Measurements from ENCODE around the gene ZBTB34.
"Not testable (repeated sequence)": the region's sequence is repeated elsewhere in the genome, so short reads cannot be mapped to it uniquely, and the experiment has no call there.

The ZBTB34 gene, protein sequence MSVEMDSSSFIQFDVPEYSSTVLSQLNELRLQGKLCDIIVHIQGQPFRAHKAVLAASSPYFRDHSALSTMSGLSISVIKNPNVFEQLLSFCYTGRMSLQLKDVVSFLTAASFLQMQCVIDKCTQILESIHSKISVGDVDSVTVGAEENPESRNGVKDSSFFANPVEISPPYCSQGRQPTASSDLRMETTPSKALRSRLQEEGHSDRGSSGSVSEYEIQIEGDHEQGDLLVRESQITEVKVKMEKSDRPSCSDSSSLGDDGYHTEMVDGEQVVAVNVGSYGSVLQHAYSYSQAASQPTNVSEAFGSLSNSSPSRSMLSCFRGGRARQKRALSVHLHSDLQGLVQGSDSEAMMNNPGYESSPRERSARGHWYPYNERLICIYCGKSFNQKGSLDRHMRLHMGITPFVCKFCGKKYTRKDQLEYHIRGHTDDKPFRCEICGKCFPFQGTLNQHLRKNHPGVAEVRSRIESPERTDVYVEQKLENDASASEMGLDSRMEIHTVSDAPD

DNA sequence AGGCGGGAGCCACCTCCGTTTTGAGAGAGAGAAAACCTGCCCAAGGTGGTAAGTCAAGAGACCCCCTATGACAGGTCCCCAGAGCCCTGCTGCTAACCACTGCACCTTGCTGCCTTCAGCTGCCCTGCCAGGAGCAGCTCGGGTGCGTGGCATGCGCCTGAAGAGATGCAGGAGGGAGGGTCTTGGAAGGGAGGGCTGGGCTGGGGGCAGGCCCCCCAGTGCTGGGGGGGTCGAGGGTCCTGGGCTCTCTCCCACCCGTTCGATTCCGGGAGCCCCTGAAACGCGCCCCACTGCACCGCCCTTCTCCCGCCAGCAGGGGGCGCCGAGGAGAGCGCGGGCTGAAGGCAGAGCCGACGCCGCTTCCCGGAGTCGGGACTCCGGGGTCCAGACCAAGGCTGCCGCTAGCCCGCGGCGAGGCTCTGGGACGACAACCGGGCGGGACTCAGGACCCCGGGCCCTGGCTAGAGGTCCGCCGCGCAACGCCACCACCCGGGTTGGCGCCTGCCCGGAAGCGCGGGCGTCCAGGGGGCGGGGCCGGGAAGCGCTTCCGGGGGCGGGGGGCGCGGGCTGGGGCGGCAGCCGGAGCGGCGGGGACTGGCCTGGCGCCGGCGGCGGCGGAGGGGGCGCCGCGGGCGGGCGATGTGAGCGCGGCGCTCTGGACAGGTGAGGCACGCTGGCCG lies at the start of gene ZBTB34:
ZBTB34 (plus strand) TSS at position 563 of the 680 bp plus-strand sequence. CDS start 18,761 bp downstream, outside the sequence.
- H3K4me3 ChIP-seq (ENCODE audit: low read depth, low read length): peak within 1 kb of the TSS; percentile 82
- TF ChIP-seq, protein P1, sequence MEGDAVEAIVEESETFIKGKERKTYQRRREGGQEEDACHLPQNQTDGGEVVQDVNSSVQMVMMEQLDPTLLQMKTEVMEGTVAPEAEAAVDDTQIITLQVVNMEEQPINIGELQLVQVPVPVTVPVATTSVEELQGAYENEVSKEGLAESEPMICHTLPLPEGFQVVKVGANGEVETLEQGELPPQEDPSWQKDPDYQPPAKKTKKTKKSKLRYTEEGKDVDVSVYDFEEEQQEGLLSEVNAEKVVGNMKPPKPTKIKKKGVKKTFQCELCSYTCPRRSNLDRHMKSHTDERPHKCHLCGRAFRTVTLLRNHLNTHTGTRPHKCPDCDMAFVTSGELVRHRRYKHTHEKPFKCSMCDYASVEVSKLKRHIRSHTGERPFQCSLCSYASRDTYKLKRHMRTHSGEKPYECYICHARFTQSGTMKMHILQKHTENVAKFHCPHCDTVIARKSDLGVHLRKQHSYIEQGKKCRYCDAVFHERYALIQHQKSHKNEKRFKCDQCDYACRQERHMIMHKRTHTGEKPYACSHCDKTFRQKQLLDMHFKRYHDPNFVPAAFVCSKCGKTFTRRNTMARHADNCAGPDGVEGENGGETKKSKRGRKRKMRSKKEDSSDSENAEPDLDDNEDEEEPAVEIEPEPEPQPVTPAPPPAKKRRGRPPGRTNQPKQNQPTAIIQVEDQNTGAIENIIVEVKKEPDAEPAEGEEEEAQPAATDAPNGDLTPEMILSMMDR (IDR thresholded peaks at IDR 0.05; ENCODE audit: low read depth, low read length, missing control alignments): peak; percentile 96
- no peak for DNase-seq (ENCODE audit: low read depth)
- in situ Hi-C loops (cut with HindIII; ENCODE audit: low sequenced_read_pairs): no loop called here

DNA sequence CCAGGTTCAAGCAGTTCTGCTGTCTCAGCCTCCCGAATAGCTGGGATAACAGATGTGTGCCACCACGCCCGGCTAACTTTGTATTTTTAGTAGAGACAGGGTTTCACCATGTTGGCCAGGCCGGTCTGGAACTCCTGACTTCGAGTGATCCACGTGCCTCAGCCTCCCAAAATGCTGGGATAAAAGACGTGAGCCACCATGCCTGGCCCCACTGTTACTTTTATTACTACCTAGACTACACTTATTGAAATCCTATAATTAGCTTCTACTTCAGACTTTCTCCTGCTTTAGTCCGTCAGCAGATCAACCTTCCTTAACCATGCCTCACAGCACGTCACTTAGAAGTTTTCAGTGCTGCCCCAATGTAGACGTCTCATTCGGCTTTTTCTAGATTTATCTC lies 47.4 kb upstream of the ZBTB34 start:
- H3K4me3 ChIP-seq (ENCODE audit: low read depth, low read length): no peak overlapping the region
- DNase-seq (ENCODE audit: low read depth): no peak
- TF ChIP-seq, protein P1 (IDR thresholded peaks at IDR 0.05; ENCODE audit: low read depth, low read length, missing control alignments): no peak
- in situ Hi-C loops (cut with HindIII; ENCODE audit: low sequenced_read_pairs): no loop called here

DNA sequence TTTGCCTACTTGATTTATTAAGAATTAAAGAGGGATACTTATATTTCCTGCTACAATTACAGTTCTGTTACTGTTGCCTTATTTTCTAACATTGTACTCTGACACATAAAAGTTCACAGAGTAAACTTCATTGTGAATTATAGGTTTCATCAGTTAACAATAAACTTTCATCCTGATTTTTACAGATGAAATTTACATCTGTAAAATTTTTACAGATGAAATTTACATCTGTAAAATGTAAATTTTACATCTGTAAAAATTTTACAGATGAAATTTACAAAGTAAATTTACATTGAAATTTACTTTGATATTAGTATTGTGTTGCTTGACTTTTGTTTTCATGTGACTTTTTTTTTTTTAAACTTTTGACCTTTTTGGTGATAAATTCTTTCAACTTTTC lies 46.3 kb upstream of the ZBTB34 start:
- in situ Hi-C loops (cut with HindIII; ENCODE audit: low sequenced_read_pairs): no loop called here
- TF ChIP-seq, protein P1 (IDR thresholded peaks at IDR 0.05; ENCODE audit: low read depth, low read length, missing control alignments): no peak
- no peak for DNase-seq (ENCODE audit: low read depth)
- H3K4me3 ChIP-seq (ENCODE audit: low read depth, low read length): no peak overlapping the region

DNA sequence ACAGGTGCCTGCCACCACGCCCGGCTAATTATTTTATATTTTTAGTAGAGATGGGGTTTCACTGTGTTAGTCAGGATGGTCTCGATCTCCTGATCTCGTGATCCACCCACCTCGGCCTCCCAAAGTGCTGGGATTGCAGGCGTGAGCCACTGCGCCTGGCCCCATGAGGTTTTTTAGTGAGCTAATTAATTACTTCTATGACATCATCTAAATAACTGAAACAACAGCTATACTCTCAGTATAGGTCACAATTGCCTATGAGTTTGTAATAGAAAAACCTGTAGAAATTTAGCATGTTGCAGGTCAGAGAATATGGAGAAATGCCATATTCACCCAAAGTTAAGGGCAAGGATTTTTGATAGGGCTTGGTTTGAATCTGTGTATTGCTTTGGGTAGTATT lies 42.8 kb upstream of the ZBTB34 start:
- H3K4me3 ChIP-seq (ENCODE audit: low read depth, low read length); DNase-seq (ENCODE audit: low read depth); in situ Hi-C loops (cut with HindIII; ENCODE audit: low sequenced_read_pairs): not testable (repeated sequence)

DNA sequence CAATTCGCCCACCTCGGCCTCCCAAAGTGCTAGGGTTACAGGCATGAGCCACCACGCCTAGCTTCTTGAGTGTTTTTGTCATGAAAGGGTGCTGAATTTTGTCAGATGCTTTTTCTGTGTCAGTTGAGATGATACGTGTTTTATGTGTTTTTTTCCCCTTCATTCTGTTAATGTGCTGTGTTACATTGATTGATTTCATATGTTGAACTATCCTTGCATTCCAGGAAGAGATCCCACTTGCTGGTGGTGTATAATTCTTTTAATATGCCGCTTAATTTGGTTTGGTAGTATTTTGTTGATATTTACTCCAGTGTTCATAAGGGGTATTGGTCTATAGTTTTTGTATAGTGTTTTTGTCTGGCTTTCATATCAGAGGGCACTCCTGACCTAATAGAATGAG lies 42.0 kb upstream of the ZBTB34 start:
- TF ChIP-seq, protein P1 (IDR thresholded peaks at IDR 0.05; ENCODE audit: low read depth, low read length, missing control alignments): no peak

DNA sequence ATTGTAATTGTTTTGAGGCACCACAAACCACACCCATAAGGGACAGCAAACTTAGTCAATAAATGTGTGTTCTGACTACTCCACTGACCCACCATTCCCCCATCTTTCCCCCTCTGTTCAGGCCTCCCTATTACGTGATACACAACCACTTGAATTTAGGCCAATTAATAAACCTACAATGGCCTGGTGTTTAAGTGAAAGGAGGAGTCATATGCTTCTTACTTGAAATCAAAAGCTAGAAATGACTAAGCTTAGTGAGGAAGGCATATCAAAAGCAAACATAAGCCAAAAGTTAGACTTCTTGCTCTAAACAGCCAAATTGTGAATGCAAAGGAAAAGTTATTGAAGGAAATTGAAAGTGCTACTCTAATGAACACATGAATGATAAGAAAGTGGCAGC lies 41.0 kb upstream of the ZBTB34 start:
- in situ Hi-C loops (cut with HindIII; ENCODE audit: low sequenced_read_pairs): no loop called here
- TF ChIP-seq, protein P1 (IDR thresholded peaks at IDR 0.05; ENCODE audit: low read depth, low read length, missing control alignments): no peak
- H3K4me3 ChIP-seq (ENCODE audit: low read depth, low read length): no peak overlapping the region
- DNase-seq (ENCODE audit: low read depth): no peak

More for the DNA sequence above, 42.0 kb upstream of the ZBTB34 start:
- DNase-seq (ENCODE audit: low read depth): no peak
- in situ Hi-C loops (cut with HindIII; ENCODE audit: low sequenced_read_pairs): no loop called here
- no peak overlapping the region for H3K4me3 ChIP-seq (ENCODE audit: low read depth, low read length)

DNA sequence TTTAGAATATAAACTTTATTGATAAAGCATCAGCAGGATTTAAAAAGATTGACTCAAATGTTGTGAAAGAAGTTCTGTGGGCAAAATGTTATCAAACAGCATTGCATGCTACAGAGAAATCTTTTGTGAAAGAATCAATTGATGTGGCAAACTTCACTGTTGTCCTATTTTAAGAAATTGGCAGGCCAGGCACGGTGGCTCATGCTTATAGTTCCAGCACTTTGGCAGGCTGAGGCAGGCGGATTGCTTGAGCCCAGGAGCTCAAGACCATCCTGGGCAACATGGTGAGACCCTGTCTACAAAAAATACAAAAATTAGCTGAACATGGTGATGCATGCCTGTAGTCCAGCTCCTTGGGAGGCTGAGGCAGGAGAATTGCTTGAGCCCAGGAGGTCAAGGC lies 38.2 kb upstream of the ZBTB34 start:
- in situ Hi-C loops (cut with HindIII; ENCODE audit: low sequenced_read_pairs): no loop called here
- DNase-seq (ENCODE audit: low read depth): no peak
- H3K4me3 ChIP-seq (ENCODE audit: low read depth, low read length): no peak overlapping the region
- TF ChIP-seq, protein P1 (IDR thresholded peaks at IDR 0.05; ENCODE audit: low read depth, low read length, missing control alignments): no peak

Measured in astrocyte of the cerebellum (primary cell).